ENCODE results near the gene NAPB. TPM values are rescaled to one million over a fixed set of nuclear protein-coding genes. Genes with fewer than 3 reads are reported as not detected.

NAPB gene
- total RNA-seq, 1 donor from 2014 or later = 10.8 TPM

- Histone ChIP-seq H3K36me3 (ENCODE audit: control insufficient read depth, insufficient read depth, low read length) (no peaks in the 10 kb centered on the region), H3K27me3 (ENCODE audit: control insufficient read depth, insufficient read depth, low read length) (no peaks in the 10 kb centered on the region), H3K4me3 (ENCODE audit: low read depth, low read length) (no peak overlapping the region)
- DNase-seq (ENCODE audit: low read depth) = no peak
- TF ChIP-seq CTCF (IDR thresholded peaks at IDR 0.05; ENCODE audit: insufficient read depth, low read length, severe bottlenecking) = no peak
- no peak for FAIRE-seq
Measured at GRCh38 chr20:23414526-23415188, 6.6 kb downstream of the NAPB start.

- H3K27me3 ChIP-seq (ENCODE audit: control insufficient read depth, insufficient read depth, low read length) = no peaks in the 10 kb centered on the region
- no peak for TF ChIP-seq CTCF (IDR thresholded peaks at IDR 0.05; ENCODE audit: insufficient read depth, low read length, severe bottlenecking)
- no peak for FAIRE-seq
- H3K4me3 ChIP-seq (ENCODE audit: low read depth, low read length) = no peak overlapping the region
- no peak for DNase-seq (ENCODE audit: low read depth)
- H3K36me3 ChIP-seq (ENCODE audit: control insufficient read depth, insufficient read depth, low read length) = no peaks in the 10 kb centered on the region
Measured at GRCh38 chr20:23413862-23414422, 7.3 kb downstream of the NAPB start.

GRCh38 chr20:23412026-23412425 is 9.3 kb downstream of the NAPB start:
- FAIRE-seq = no peak
- Histone ChIP-seq H3K36me3 (ENCODE audit: control insufficient read depth, insufficient read depth, low read length) (no peaks in the 10 kb centered on the region), H3K27me3 (ENCODE audit: control insufficient read depth, insufficient read depth, low read length) (no peaks in the 10 kb centered on the region), H3K4me3 (ENCODE audit: low read depth, low read length) (no peak overlapping the region)
- TF ChIP-seq CTCF (IDR thresholded peaks at IDR 0.05; ENCODE audit: insufficient read depth, low read length, severe bottlenecking) = no peak
- DNase-seq (ENCODE audit: low read depth) = no peak

GRCh38 chr20:23410916-23411695 is 10.2 kb downstream of the NAPB start:
- no peak for DNase-seq (ENCODE audit: low read depth)
- no peak for TF ChIP-seq CTCF (IDR thresholded peaks at IDR 0.05; ENCODE audit: insufficient read depth, low read length, severe bottlenecking)
- no peaks in the 10 kb centered on the region for H3K36me3 ChIP-seq (ENCODE audit: control insufficient read depth, insufficient read depth, low read length)

GRCh38 chr20:23409800-23410199 is 11.5 kb downstream of the NAPB start:
- Histone ChIP-seq H3K27me3 (ENCODE audit: control insufficient read depth, insufficient read depth, low read length) (no peaks in the 10 kb centered on the region), H3K4me3 (ENCODE audit: low read depth, low read length) (no peak overlapping the region), H3K36me3 (ENCODE audit: control insufficient read depth, insufficient read depth, low read length) (no peaks in the 10 kb centered on the region)
- no peak for TF ChIP-seq CTCF (IDR thresholded peaks at IDR 0.05; ENCODE audit: insufficient read depth, low read length, severe bottlenecking)
- FAIRE-seq = no peak
- no peak for DNase-seq (ENCODE audit: low read depth)

More at GRCh38 chr20:23410916-23411695, 10.2 kb downstream of the NAPB start:
- H3K4me3 ChIP-seq (ENCODE audit: low read depth, low read length) = no peak overlapping the region
- no peaks in the 10 kb centered on the region for H3K27me3 ChIP-seq (ENCODE audit: control insufficient read depth, insufficient read depth, low read length)
- FAIRE-seq = no peak

Data from bronchial epithelial cell (primary cell).